ENCODE measurements around the gene STX7. TPM values are rescaled to one million over a fixed set of nuclear protein-coding genes. Genes with fewer than 3 reads are reported as not detected.

STX7 gene
- total RNA-seq, 2 donors from 2014 or later = 36.6 to 41.7 TPM

DNA sequence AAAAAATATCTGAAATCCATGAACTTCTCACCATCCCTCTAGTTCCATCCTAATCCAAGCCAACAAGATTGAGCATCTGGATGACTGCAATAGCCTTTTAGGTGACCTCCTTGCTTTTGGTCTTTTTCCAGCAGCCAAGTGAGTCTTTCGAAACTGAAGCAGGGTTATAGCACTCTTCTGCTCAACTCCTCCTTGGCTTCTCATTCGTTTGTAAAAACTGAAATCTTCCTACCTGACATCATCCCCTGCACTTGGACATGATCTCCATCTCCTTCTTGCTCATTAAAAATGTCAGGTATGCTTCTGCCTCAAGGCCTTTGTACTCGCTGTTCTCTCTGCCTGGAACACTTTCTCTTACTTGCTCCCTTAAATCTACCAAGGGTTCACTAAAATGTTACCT, 46.0 kb downstream of the STX7 start:
- TF ChIP-seq, protein P1, sequence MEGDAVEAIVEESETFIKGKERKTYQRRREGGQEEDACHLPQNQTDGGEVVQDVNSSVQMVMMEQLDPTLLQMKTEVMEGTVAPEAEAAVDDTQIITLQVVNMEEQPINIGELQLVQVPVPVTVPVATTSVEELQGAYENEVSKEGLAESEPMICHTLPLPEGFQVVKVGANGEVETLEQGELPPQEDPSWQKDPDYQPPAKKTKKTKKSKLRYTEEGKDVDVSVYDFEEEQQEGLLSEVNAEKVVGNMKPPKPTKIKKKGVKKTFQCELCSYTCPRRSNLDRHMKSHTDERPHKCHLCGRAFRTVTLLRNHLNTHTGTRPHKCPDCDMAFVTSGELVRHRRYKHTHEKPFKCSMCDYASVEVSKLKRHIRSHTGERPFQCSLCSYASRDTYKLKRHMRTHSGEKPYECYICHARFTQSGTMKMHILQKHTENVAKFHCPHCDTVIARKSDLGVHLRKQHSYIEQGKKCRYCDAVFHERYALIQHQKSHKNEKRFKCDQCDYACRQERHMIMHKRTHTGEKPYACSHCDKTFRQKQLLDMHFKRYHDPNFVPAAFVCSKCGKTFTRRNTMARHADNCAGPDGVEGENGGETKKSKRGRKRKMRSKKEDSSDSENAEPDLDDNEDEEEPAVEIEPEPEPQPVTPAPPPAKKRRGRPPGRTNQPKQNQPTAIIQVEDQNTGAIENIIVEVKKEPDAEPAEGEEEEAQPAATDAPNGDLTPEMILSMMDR (conservative IDR thresholded peaks at IDR 0.05) = no peak
- Mint-ChIP-seq H3K36me3 (ENCODE audit: low read depth) (peaks cover 33% of the 10 kb centered on the region), H3K4me3 (no peak overlapping the region)

DNA sequence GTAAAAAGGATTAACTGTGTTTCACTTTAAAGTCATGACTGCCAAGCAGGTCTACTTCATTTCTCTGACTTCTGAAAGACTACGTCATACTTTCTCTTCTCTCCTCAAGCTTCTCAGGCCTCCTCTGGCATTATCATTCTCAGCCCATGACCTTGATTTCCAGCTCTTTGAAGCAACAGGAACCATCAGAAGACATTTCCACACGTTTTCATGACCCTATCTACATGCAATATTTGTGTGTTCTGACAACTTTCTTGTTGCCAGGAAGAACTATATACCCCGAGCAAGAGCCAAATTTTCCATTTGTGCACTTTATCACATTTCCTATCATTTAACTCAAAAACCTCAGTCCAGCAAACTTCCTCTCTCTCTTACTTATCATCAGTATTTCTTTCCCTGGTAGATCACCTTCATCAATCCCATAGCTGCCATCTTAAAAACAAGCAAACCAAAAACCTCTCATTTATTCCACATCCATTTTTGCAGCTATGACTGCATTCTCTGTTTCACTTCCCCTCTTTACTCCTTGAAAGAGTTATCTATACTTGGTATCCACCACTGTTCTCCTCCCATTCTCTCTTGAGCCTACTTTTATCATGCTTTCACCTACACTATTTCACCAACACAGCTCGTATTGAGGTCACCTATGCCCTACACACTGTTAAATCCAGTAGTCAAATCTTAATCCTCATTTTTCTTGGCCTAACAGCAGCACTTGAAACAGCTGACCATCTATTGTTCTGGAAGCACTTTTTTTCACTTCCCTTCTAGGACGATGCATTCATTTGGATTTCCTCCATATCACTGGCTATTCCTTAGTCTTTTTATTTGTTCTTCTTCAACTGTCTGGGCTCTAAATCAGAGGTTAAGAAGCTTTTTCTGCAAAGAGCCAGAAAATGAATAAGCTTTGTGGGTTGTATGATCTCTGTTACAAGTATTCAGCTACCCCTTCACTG, 47.1 kb downstream of the STX7 start:
- Mint-ChIP-seq H3K36me3 (ENCODE audit: low read depth) (peaks cover 40% of the 10 kb centered on the region), H3K27ac (no peak overlapping the region), H3K27me3 (ENCODE audit: insufficient read depth) (no peaks in the 10 kb centered on the region), H3K4me1 (no peaks in the 10 kb centered on the region), H3K9me3 (no peaks in the 10 kb centered on the region), H3K4me3 (no peak overlapping the region)
- TF ChIP-seq, protein P1 (conservative IDR thresholded peaks at IDR 0.05) = no peak
- no peak overlapping the region for H3K9ac ChIP-seq (ENCODE audit: extremely low read depth, low read length, poor library complexity, severe bottlenecking)
- H3K4me3 ChIP-seq (ENCODE audit: low read length) = no peak overlapping the region
- no peak for DNase-seq
- H3K9me3 ChIP-seq (ENCODE audit: control insufficient read depth, low read length) = no peaks in the 10 kb centered on the region
- no peaks in the 10 kb centered on the region for H3K4me1 ChIP-seq (ENCODE audit: control insufficient read depth, insufficient read depth, low read length)
- H3K27me3 ChIP-seq (ENCODE audit: control insufficient read depth, insufficient read depth, low read length, poor library complexity, severe bottlenecking) = no peaks in the 10 kb centered on the region
- WGBS, 2 experiments (ENCODE audit: insufficient coverage in 1 of 2, insufficient read length in 1 of 2) = 90 to 91% methylated on average over 5 of the region's 5 CpGs
- H3K27ac ChIP-seq (ENCODE audit: low read depth, low read length) = no peak overlapping the region
- peaks cover 80% of the 10 kb centered on the region for H3K36me3 ChIP-seq (ENCODE audit: control insufficient read depth, insufficient read depth, low read length)

More for the DNA sequence above, 46.0 kb downstream of the STX7 start:
- Histone ChIP-seq H3K4me1 (ENCODE audit: control insufficient read depth, insufficient read depth, low read length) (no peaks in the 10 kb centered on the region), H3K27me3 (ENCODE audit: control insufficient read depth, insufficient read depth, low read length, poor library complexity, severe bottlenecking) (no peaks in the 10 kb centered on the region), H3K4me3 (ENCODE audit: low read length) (no peak overlapping the region), H3K36me3 (ENCODE audit: control insufficient read depth, insufficient read depth, low read length) (peaks cover 81% of the 10 kb centered on the region), H3K9me3 (ENCODE audit: control insufficient read depth, low read length) (no peaks in the 10 kb centered on the region), H3K27ac (ENCODE audit: low read depth, low read length) (no peak overlapping the region), H3K9ac (ENCODE audit: extremely low read depth, low read length, poor library complexity, severe bottlenecking) (no peak overlapping the region)
- Mint-ChIP-seq H3K27ac (no peak overlapping the region), H3K4me1 (no peaks in the 10 kb centered on the region), H3K27me3 (ENCODE audit: insufficient read depth) (no peaks in the 10 kb centered on the region), H3K9me3 (no peaks in the 10 kb centered on the region)
- no peak for DNase-seq
- 87 to 95% methylated on average over 3 of the region's 3 CpGs for WGBS, 2 experiments (ENCODE audit: insufficient coverage in 1 of 2, insufficient read length in 1 of 2)

GRCh38 chr6:132464538-132465256, 48.2 kb downstream of the STX7 start:
- 91 to 92% methylated on average over 4 to 5 of the region's 5 CpGs for WGBS, 2 experiments (ENCODE audit: insufficient coverage in 1 of 2, insufficient read length in 1 of 2)
- H3K9me3 ChIP-seq (ENCODE audit: control insufficient read depth, low read length) = no peaks in the 10 kb centered on the region

More at GRCh38 chr6:132464538-132465256, 48.2 kb downstream of the STX7 start:
- no peaks in the 10 kb centered on the region for H3K27me3 Mint-ChIP-seq (ENCODE audit: insufficient read depth)
- Histone ChIP-seq H3K27me3 (ENCODE audit: control insufficient read depth, insufficient read depth, low read length, poor library complexity, severe bottlenecking) (no peaks in the 10 kb centered on the region), H3K9ac (ENCODE audit: extremely low read depth, low read length, poor library complexity, severe bottlenecking) (no peak overlapping the region), H3K27ac (ENCODE audit: low read depth, low read length) (no peak overlapping the region), H3K4me3 (ENCODE audit: low read length) (no peak overlapping the region), H3K36me3 (ENCODE audit: control insufficient read depth, insufficient read depth, low read length) (peaks cover 75% of the 10 kb centered on the region), H3K4me1 (ENCODE audit: control insufficient read depth, insufficient read depth, low read length) (no peaks in the 10 kb centered on the region)
- H3K36me3 Mint-ChIP-seq (ENCODE audit: low read depth) = peaks cover 38% of the 10 kb centered on the region
- TF ChIP-seq, protein P1 (conservative IDR thresholded peaks at IDR 0.05) = no peak
- no peaks in the 10 kb centered on the region for H3K9me3 Mint-ChIP-seq
- DNase-seq = peak; percentile 43
- H3K4me1 Mint-ChIP-seq = no peaks in the 10 kb centered on the region
- no peak overlapping the region for H3K27ac Mint-ChIP-seq
- no peak overlapping the region for H3K4me3 Mint-ChIP-seq
